SK-N-SH treated with all-trans-retinoic acid at 6 μM for 48 hours (cell line): Measurements from ENCODE around the gene CPNE4.

Source experiments
- ARNTL ChIP-seq: fragments of 450-650 bp; formaldehyde crosslinking; IDR thresholded peaks from 2 replicates; pipeline ENCODE4 v1.5.0; 2020; ENCODE audit warnings: low read depth, mild to moderate bottlenecking, moderate library complexity, borderline replicate concordance
- PATZ1 ChIP-seq: fragments of 250-450 bp; sonication (Bioruptor Pico); IDR thresholded peaks from 2 replicates; pipeline ENCODE4 v1.8.0; 2020; ENCODE audit warnings: mild to moderate bottlenecking, moderate library complexity, borderline replicate concordance
- TCF4 ChIP-seq: fragments of 250-450 bp; sonication (Bioruptor Pico); IDR thresholded peaks from 2 replicates; pipeline ENCODE4 v1.8.0; 2021; ENCODE audit warnings: mild to moderate bottlenecking, moderate library complexity, borderline replicate concordance

GRCh38 chr3:131973731-131974130, 61.1 kb downstream of the CPNE4 start:
- no peak for TF ChIP-seq PATZ1 (CRISPR knock-in tag)
- no peak for TF ChIP-seq ARNTL (CRISPR knock-in tag)
- TF ChIP-seq TCF4, result no peak
